HAP-1 (cell line): Measurements from ENCODE around the gene METTL4.
"Not testable (repeated sequence)": the region's sequence is repeated elsewhere in the genome, so short reads cannot be mapped to it uniquely, and the experiment has no call there.

Experiments
- DNase-seq, 2 experiments: peaks; one replicate each; pipeline ENCODE4 v3.0.0-alpha.2; 2016 to 2020; ENCODE audit warnings: low spot score in 2 of 2
- H3K27me3 ChIP-seq: fragments of 250-450 bp; sonication (Bioruptor Pico); 2 replicates; pipeline ENCODE4 v1.5.1; 2020; ENCODE audit warnings: low read depth, mild to moderate bottlenecking, moderate library complexity
- H3K36me3 ChIP-seq: fragments of 250-450 bp; sonication (Bioruptor Pico); replicated peaks from 2 replicates; pipeline ENCODE4 v1.5.1; 2020; ENCODE audit warnings: mild to moderate bottlenecking
- H3K4me1 ChIP-seq: fragments of 250-450 bp; sonication (Bioruptor Pico); 2 replicates; pipeline ENCODE4 v1.5.1; 2020; ENCODE audit warnings: mild to moderate bottlenecking
- H3K4me3 ChIP-seq: fragments of 250-450 bp; sonication (Bioruptor Pico); 2 replicates; pipeline ENCODE4 v1.5.1; 2020; ENCODE audit warnings: mild to moderate bottlenecking, moderate library complexity
- H3K9me3 ChIP-seq: fragments of 250-450 bp; sonication (Bioruptor Pico); 2 replicates; pipeline ENCODE4 v1.5.1; 2020; ENCODE audit warnings: mild to moderate bottlenecking, moderate library complexity
- in situ Hi-C: fragments of 300-500 bp; cut with MboI; formaldehyde crosslinking; loops from 3 replicates; pipeline ENCODE4 v1.14.3; 2020; ENCODE audit warnings: low sequenced_read_pairs, inconsistent platforms, mixed read lengths

The METTL4 gene

DNA sequence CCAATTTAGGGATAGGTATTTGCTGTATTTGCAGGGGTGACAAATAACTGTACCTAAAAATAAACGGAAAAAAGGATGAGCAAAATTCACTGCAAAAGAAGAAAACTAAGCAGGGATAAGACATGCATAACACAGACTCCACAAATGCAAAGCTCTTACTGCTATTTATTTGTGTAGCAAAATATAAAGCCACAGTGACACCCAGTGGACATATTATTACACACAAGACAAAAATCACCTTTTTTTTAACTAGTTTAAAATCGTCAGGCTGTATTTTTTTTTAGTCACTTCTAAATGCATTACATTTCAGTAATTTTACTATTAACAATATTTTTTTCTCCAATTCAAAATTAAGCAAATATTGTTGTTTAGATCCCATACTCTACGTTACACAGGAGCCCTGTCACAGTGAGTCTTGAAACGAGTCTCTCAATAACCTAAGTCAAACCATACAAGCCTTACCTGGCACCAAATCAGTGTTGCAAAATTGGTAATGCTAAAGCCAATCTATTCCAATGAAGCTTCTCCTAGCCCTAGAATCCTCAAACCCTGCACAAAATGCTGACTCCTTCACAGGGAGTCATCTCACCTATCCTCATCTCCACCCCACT is 23.7 kb downstream of the METTL4 start:
- H3K4me3 ChIP-seq, result no peak overlapping the region
- DNase-seq, result peak in 1 of 2 experiments; percentile 52
- in situ Hi-C loops, result loop anchor here (25.0 kb wide), 1 partner anchor 410 kb away; no protein-coding TSS in a partner anchor
- H3K4me1 ChIP-seq, result no peaks in the 10 kb centered on the region
- peaks cover 10% of the 10 kb centered on the region for H3K36me3 ChIP-seq
- no peaks in the 10 kb centered on the region for H3K9me3 ChIP-seq
- no peaks in the 10 kb centered on the region for H3K27me3 ChIP-seq

- no peak for DNase-seq
- in situ Hi-C loops, result loop anchor here (25.0 kb wide), 1 partner anchor 408 kb away; no protein-coding TSS in a partner anchor
Measured at GRCh38 chr18:2545155-2545554, 26.1 kb downstream of the METTL4 start.

DNA sequence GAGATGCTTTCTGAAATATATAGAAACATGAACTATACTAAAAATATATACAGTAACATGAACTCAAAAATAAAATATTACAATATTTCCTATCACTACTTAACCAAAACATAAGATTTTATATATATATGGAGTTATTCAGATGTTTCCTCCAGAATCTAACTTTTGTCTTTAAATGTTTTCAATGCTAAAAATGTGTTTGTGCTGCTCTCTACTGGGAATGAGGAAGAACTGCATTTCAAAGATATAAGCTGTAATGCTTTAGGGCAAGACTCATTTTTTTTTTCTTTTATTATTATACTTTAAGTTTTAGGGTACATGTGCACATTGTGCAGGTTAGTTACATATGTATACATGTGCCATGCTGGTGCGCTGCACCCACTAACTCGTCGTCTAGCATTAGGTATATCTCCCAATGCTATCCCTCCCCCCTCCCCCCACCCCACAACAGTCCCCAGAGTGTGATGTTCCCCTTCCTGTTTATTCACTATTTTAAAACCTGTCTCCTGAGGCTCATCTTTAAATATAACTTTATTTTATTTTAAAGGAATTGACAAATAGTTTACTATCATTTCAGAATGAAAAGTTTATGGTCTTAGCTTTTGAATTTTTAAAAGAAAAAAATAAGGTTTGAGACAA is 29.3 kb downstream of the METTL4 start:
- H3K4me3 ChIP-seq, H3K27me3 ChIP-seq, H3K36me3 ChIP-seq, H3K9me3 ChIP-seq, H3K4me1 ChIP-seq: not testable (repeated sequence)
- DNase-seq, result peak in 1 of 2 experiments; percentile 60
- in situ Hi-C loops, result loop anchor here (25.0 kb wide), 1 partner anchor 405 kb away; no protein-coding TSS in a partner anchor

More at GRCh38 chr18:2545155-2545554, 26.1 kb downstream of the METTL4 start:
- no peaks in the 10 kb centered on the region for H3K27me3 ChIP-seq
- no peaks in the 10 kb centered on the region for H3K4me1 ChIP-seq
- H3K36me3 ChIP-seq, result peaks cover 10% of the 10 kb centered on the region
- no peak overlapping the region for H3K4me3 ChIP-seq
- no peaks in the 10 kb centered on the region for H3K9me3 ChIP-seq

GRCh38 chr18:2540575-2540974 is 30.7 kb downstream of the METTL4 start:
- Histone ChIP-seq H3K9me3 (no peaks in the 10 kb centered on the region), H3K4me1 (no peaks in the 10 kb centered on the region), H3K4me3 (no peak overlapping the region), H3K27me3 (no peaks in the 10 kb centered on the region), H3K36me3 (peaks cover 1% of the 10 kb centered on the region; the same call in 1 of the 2 replicates)
- DNase-seq, result no peak
- in situ Hi-C loops, result loop anchor here (25.0 kb wide), 1 partner anchor 403 kb away; no protein-coding TSS in a partner anchor

- Histone ChIP-seq H3K27me3 (no peaks in the 10 kb centered on the region), H3K4me1 (no peaks in the 10 kb centered on the region), H3K36me3 (no peaks in the 10 kb centered on the region; the same call in 1 of the 2 replicates), H3K4me3 (no peak overlapping the region), H3K9me3 (no peaks in the 10 kb centered on the region)
- in situ Hi-C loops, result loop anchor here (25.0 kb wide), 1 partner anchor 402 kb away; no protein-coding TSS in a partner anchor
- no peak for DNase-seq
Measured at GRCh38 chr18:2538844-2539243, 32.5 kb downstream of the METTL4 start.

DNA sequence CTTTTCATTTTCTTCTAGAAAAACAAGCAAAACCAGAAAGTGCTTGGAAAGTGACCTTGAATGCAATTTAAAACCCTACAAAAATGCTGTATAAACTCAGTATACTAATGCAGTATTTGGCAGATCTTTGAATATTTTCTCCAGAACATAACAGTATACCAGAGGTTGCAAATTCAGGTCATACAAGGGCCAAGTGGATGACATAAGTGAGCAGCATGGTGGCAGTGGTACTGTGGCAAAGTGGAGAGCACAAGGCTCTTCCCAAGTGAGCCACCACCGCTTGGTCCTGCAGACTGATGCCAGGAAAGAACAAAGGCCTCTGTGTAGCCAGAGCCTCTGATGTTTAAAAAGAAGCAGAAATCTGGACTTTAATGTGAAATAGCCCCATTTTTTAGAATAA is 33.1 kb downstream of the METTL4 start:
- in situ Hi-C loops, result loop anchor here (25.0 kb wide), 1 partner anchor 401 kb away; no protein-coding TSS in a partner anchor
- H3K27me3 ChIP-seq, result no peaks in the 10 kb centered on the region
- no peaks in the 10 kb centered on the region; the same call in 1 of the 2 replicates for H3K36me3 ChIP-seq
- no peaks in the 10 kb centered on the region for H3K9me3 ChIP-seq
- no peak overlapping the region for H3K4me3 ChIP-seq
- no peak for DNase-seq
- no peaks in the 10 kb centered on the region for H3K4me1 ChIP-seq

GRCh38 chr18:2537296-2537695 is 34.0 kb downstream of the METTL4 start:
- in situ Hi-C loops, result loop anchor here (25.0 kb wide), 1 partner anchor 400 kb away; no protein-coding TSS in a partner anchor
- Histone ChIP-seq H3K27me3 (no peaks in the 10 kb centered on the region), H3K4me1 (no peaks in the 10 kb centered on the region), H3K36me3 (no peaks in the 10 kb centered on the region; the same call in 1 of the 2 replicates), H3K4me3 (no peak overlapping the region), H3K9me3 (no peaks in the 10 kb centered on the region)
- no peak for DNase-seq

DNA sequence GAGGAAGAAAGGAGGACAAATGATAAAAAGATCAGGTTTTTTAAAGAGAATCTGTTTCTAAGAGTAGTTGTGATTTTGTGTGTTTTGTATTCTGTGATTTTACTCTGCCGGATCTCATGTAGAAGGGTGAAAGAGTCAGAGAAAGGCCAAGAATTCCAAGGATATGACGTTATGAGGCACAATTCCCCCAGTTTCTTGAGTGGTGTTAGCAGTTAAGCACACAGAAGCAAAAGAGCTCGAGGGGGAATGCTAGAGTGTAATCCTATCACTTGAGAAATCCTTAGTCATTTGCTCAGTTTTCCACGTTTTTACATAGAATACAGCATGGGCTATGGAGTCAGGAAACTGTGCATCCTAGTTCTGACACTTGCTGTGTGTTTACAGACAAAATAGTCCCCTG is 34.8 kb downstream of the METTL4 start:
- no peaks in the 10 kb centered on the region for H3K9me3 ChIP-seq
- H3K4me1 ChIP-seq, result no peaks in the 10 kb centered on the region
- no peaks in the 10 kb centered on the region for H3K27me3 ChIP-seq
- no peak overlapping the region for H3K4me3 ChIP-seq
- in situ Hi-C loops, result loop anchor here (25.0 kb wide), 1 partner anchor 399 kb away; no protein-coding TSS in a partner anchor
- DNase-seq, result no peak
- H3K36me3 ChIP-seq, result no peaks in the 10 kb centered on the region; the same call in 1 of the 2 replicates

GRCh38 chr18:2536063-2536462 is 35.2 kb downstream of the METTL4 start:
- Histone ChIP-seq H3K9me3 (no peaks in the 10 kb centered on the region), H3K4me1 (no peaks in the 10 kb centered on the region), H3K4me3 (no peak overlapping the region), H3K36me3 (no peaks in the 10 kb centered on the region; the same call in 1 of the 2 replicates), H3K27me3 (no peaks in the 10 kb centered on the region)
- DNase-seq, result no peak
- in situ Hi-C loops, result loop anchor here (25.0 kb wide), 1 partner anchor 399 kb away; no protein-coding TSS in a partner anchor

GRCh38 chr18:2535419-2535910 is 35.8 kb downstream of the METTL4 start:
- H3K27me3 ChIP-seq, result no peaks in the 10 kb centered on the region
- H3K4me3 ChIP-seq, result no peak overlapping the region
- no peaks in the 10 kb centered on the region for H3K9me3 ChIP-seq
- no peak for DNase-seq
- no peaks in the 10 kb centered on the region for H3K4me1 ChIP-seq
- no peaks in the 10 kb centered on the region; the same call in 1 of the 2 replicates for H3K36me3 ChIP-seq
- in situ Hi-C loops, result loop anchor here (25.0 kb wide), 1 partner anchor 398 kb away; no protein-coding TSS in a partner anchor

DNA sequence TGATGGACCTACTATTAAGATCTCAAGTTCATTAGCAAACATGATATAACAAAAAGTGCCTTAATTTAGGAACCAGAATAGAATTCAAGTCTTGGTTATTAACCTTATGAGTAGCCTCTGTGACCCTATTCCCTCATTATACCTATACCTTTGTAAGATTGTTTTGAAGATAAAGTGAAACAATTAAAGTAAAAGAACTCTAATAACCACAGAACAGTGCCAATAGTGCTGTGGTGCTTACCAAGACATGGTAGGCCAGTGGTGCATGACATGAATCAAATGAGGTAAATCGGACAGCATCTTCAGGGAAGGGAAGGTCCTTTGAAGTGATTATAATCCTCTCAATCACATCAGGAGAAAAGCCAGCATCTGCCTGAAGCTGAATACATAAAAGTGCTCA is 36.4 kb downstream of the METTL4 start:
- in situ Hi-C loops, result loop anchor here (25.0 kb wide), 1 partner anchor 398 kb away; no protein-coding TSS in a partner anchor
- Histone ChIP-seq H3K36me3 (no peaks in the 10 kb centered on the region), H3K9me3 (no peaks in the 10 kb centered on the region), H3K27me3 (no peaks in the 10 kb centered on the region), H3K4me1 (no peaks in the 10 kb centered on the region), H3K4me3 (no peak overlapping the region)
- DNase-seq, result no peak

DNA sequence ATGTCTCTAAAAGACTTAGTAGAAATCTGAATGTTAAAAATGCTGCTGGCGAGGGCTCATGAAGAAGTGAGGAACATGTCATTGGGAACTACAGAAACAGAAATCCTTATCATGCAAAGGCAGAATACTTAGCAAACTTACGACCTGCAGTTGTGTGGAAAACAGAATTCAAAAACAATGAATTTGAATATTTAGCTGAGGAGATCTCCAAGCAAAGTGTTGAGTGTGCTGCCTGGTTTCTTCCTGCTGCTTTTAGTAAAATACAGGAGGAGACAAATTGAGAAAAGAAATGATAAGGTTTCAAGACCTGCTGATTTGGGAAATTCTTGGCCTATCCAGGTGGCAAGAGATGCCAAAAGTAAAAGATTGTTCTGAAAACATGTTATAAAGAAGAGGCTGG is 38.5 kb downstream of the METTL4 start:
- in situ Hi-C loops, result loop anchor here (25.0 kb wide), 1 partner anchor 395 kb away; no protein-coding TSS in a partner anchor
- H3K4me1 ChIP-seq, result no peaks in the 10 kb centered on the region
- DNase-seq, result no peak
- H3K4me3 ChIP-seq, result no peak overlapping the region
- H3K9me3 ChIP-seq, result no peaks in the 10 kb centered on the region
- no peaks in the 10 kb centered on the region for H3K36me3 ChIP-seq
- no peaks in the 10 kb centered on the region for H3K27me3 ChIP-seq

- Histone ChIP-seq H3K9me3 (no peaks in the 10 kb centered on the region), H3K4me3 (no peak overlapping the region), H3K27me3 (no peaks in the 10 kb centered on the region), H3K4me1 (no peaks in the 10 kb centered on the region), H3K36me3 (no peaks in the 10 kb centered on the region)
- in situ Hi-C loops, result loop anchor here (25.0 kb wide), 1 partner anchor 394 kb away; no protein-coding TSS in a partner anchor
- DNase-seq, result no peak
Measured at GRCh38 chr18:2531751-2532150, 39.6 kb downstream of the METTL4 start.
